ENCODE measurements around the gene DPP6. TPM values are rescaled to one million over a fixed set of nuclear protein-coding genes. Genes with fewer than 3 reads are reported as not detected.
"Not testable (repeated sequence)": the region's sequence is repeated elsewhere in the genome, so short reads cannot be mapped to it uniquely, and the experiment has no call there.

Gene DPP6
- total and polyA plus RNA-seq, 8 donors = 0.29 to 1.2 (median 0.57) TPM

DNA sequence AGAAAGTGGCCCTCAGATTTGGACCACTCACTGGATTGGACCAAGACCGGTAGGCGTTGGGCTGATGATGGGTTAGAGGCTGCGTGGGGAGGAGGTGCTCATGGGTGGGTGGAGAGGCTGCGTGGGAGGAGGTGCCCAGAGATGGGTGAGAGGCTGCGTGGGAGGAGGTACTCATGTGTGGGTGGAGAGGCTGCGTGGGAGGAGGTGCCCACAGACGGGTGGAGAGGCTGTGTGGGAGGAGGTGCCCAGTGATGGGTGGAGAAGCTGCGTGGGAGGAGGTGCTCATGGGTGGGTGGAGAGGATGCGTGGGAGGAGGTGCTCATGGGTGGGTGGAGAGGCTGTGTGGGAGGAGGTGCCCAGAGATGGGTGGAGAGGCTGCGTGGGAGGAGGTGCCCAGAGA is 604.4 kb downstream of the DPP6 start:
- intact Hi-C loops (cut with DNase I) = no loop called here
- no peak overlapping the region for H3K27ac ChIP-seq
- TF ChIP-seq, protein P1, sequence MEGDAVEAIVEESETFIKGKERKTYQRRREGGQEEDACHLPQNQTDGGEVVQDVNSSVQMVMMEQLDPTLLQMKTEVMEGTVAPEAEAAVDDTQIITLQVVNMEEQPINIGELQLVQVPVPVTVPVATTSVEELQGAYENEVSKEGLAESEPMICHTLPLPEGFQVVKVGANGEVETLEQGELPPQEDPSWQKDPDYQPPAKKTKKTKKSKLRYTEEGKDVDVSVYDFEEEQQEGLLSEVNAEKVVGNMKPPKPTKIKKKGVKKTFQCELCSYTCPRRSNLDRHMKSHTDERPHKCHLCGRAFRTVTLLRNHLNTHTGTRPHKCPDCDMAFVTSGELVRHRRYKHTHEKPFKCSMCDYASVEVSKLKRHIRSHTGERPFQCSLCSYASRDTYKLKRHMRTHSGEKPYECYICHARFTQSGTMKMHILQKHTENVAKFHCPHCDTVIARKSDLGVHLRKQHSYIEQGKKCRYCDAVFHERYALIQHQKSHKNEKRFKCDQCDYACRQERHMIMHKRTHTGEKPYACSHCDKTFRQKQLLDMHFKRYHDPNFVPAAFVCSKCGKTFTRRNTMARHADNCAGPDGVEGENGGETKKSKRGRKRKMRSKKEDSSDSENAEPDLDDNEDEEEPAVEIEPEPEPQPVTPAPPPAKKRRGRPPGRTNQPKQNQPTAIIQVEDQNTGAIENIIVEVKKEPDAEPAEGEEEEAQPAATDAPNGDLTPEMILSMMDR (IDR thresholded peaks at IDR 0.05) = no peak
- ATAC-seq = no peak
- DNase-seq = no peak
- peaks cover 0 to 25% of the 10 kb centered on the region in 2 donors for H3K9me3 ChIP-seq
- no peaks in the 10 kb centered on the region for H3K27me3 ChIP-seq
- H3K4me3 ChIP-seq = no peak overlapping the region
- no peaks in the 10 kb centered on the region for H3K4me1 ChIP-seq
- H3K36me3 ChIP-seq = no peaks in the 10 kb centered on the region

DNA sequence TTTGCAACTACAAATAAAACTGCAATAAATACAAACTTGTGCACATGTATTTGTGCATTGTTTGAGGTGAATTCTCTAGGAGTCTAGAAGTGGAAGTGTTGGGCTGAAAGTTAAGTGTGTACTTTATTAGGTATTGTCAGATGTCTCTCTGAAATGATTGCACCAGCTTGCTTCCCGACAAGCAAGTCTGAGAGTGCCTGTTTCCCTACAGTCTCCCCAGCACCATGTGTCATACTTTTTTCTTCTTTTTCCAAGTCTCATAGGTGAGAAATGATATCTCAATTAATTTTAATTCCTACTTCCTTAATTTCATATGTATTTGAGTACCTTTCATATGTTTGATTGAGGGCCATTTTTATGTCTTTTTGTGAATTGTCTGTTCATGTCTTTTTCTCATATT is 614.6 kb downstream of the DPP6 start:
- H3K9me3 ChIP-seq = peaks cover 0 to 24% of the 10 kb centered on the region in 2 donors
- no peaks in the 10 kb centered on the region for H3K4me1 ChIP-seq
- no peaks in the 10 kb centered on the region for H3K36me3 ChIP-seq
- no peak overlapping the region for H3K27ac ChIP-seq
- H3K27me3 ChIP-seq = no peaks in the 10 kb centered on the region
- TF ChIP-seq, protein P1 (IDR thresholded peaks at IDR 0.05) = no peak
- DNase-seq (no peak), ATAC-seq (no peak)
- H3K4me3 ChIP-seq = no peak overlapping the region
- intact Hi-C loops (cut with DNase I) = no loop called here

DNA sequence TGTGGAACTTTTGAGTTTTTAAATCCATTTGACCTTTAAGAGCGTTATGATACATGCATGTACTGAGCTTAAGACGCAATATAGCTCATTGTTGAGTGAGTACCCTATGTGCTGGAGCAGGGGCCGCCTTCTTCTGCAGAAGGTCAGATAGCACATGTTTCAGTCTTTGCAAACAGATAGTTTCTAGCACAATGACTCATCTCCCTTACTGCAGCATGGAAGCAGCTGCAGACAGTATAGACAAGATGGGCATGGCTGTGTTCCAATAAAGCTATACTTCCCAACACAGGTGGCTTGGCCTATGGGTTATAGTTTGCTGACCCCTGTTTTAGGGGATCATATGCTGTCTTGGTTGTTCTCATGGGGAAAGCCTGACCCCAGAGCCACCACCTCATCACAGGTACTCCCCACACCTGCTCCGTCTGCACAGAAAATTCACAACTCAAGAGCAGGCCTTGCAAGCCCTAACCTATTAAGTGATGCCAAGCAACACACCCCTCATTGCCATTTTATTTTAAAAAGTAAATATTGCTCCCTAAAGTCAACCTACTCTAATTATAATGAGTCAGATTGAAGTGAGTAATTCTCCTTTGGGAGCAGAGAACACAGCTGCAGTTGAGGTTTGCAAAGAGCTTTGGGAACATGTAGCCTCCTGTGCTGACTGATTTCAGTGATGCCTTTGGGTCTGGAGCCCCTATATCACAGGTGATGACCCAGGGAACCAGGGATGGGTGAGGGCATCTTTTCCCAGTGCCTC is 620.6 kb downstream of the DPP6 start:
- H3K4me1 ChIP-seq = no peaks in the 10 kb centered on the region
- ATAC-seq = no peak

DNA sequence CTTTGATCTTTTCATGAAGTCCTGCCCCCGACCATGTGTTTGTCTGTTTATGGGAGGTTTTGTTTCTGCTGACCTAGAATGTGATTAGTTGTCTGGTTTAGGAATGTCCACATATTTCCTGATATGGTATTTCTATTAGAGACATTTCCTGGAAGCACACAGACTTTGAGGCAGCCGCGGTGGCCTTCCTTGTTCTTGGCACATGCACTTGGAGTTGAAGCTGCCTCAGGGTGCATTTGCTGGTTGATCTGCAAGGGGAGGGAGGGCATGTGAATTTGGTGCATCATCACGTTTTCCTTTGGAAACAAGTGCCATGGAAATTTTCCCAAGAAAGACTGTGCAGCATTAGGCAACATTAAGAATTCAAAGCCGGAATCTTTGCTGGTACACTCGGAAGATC is 622.0 kb downstream of the DPP6 start:
- no peak for ATAC-seq

More for the DNA sequence above, 620.6 kb downstream of the DPP6 start:
- DNase-seq = no peak
- TF ChIP-seq, protein P1 (IDR thresholded peaks at IDR 0.05) = no peak
- Histone ChIP-seq H3K9me3 (peaks cover 0 to 11% of the 10 kb centered on the region in 2 donors), H3K4me3 (no peak overlapping the region), H3K27ac (no peak overlapping the region), H3K27me3 (no peaks in the 10 kb centered on the region), H3K36me3 (no peaks in the 10 kb centered on the region)
- intact Hi-C loops (cut with DNase I) = no loop called here

DNA sequence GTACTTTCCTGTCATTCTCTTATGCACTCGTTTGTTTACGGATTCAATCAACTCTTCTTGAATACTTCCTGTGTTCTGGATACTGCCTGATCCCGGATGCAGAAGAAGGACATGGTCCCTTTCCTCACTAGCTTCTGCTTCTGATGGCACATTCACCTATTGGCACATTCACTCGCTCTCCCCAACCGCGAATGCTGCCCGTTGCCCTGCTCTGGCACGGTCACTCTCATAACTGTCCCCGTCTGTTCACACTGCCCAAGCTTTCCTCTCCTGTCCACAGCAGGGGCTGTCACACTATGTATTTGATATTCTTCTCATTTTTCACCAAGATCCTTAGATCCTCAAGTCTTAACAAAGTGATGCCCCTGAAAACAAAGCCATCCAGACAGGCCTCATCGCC is 623.4 kb downstream of the DPP6 start:
- H3K27ac ChIP-seq = no peak overlapping the region
- ATAC-seq = no peak
- TF ChIP-seq, protein P1 (IDR thresholded peaks at IDR 0.05) = no peak
- no peaks in the 10 kb centered on the region for H3K4me1 ChIP-seq
- H3K4me3 ChIP-seq = no peak overlapping the region
- H3K27me3 ChIP-seq = no peaks in the 10 kb centered on the region
- H3K9me3 ChIP-seq = peaks cover 0 to 12% of the 10 kb centered on the region in 2 donors
- no peak for DNase-seq
- H3K36me3 ChIP-seq = no peaks in the 10 kb centered on the region
- intact Hi-C loops (cut with DNase I) = no loop called here

More for the DNA sequence above, 622.0 kb downstream of the DPP6 start:
- Histone ChIP-seq H3K27me3 (no peaks in the 10 kb centered on the region), H3K9me3 (peaks cover 0 to 12% of the 10 kb centered on the region in 2 donors), H3K27ac (no peak overlapping the region), H3K36me3 (no peaks in the 10 kb centered on the region), H3K4me3 (no peak overlapping the region), H3K4me1 (no peaks in the 10 kb centered on the region)
- TF ChIP-seq, protein P1 (IDR thresholded peaks at IDR 0.05) = no peak
- intact Hi-C loops (cut with DNase I) = no loop called here
- no peak for DNase-seq

DNA sequence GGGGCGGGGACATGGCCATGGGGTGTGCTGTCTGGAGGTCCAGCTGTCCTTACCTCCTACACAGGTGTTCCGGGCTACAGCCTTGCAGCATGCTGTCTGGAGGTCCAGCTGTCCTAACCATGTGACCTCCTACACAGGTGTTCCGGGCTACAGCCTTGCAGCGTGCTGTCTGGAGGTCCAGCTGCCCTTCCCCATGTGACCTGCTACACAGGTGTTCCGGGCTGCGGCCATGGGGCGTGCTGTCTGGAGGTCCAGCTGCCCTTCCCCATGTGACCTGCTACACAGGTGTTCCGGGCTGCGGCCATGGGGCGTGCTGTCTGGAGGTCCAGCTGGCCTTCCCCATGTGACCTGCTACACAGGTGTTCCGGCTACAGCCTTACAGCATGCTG is 623.8 kb downstream of the DPP6 start:
- ATAC-seq; H3K27me3 ChIP-seq; H3K27ac ChIP-seq; intact Hi-C loops (cut with DNase I); H3K4me1 ChIP-seq; DNase-seq; H3K4me3 ChIP-seq; H3K36me3 ChIP-seq: not testable (repeated sequence)
- H3K9me3 ChIP-seq = peaks cover 0 to 12% of the 10 kb centered on the region in 2 donors

Data from left lung (tissue), 10 donors.